GM21526 (cell line): Measurements from ENCODE around the gene PHF1.

Source experiments
- ATAC-seq: cut with Tn5 transposase; IDR thresholded peaks from one replicate; pipeline ENCODE4 v1.9.1; 2021; ENCODE audit warnings: moderate library complexity; ENCODE audit not compliant: unreplicated experiment, low FRiP score

Gene PHF1

GRCh38 chr6:33453393-33454008 lies 42.7 kb downstream of the PHF1 start:
- no peak for ATAC-seq

GRCh38 chr6:33454009-33454946 lies 43.5 kb downstream of the PHF1 start, which contains the start of gene ZBTB9:
Gene ZBTB9 (plus strand): TSS chr6:33454576. CDS start chr6:33455101, 525 bp downstream.
- peak; percentile 91 for ATAC-seq

- no peak for ATAC-seq
Measured at GRCh38 chr6:33455051-33455450, 44.2 kb downstream of the PHF1 start.

- no peak for ATAC-seq
Measured at GRCh38 chr6:33456156-33456555, 45.3 kb downstream of the PHF1 start.

GRCh38 chr6:33458676-33459075 lies 47.9 kb downstream of the PHF1 start:
- no peak for ATAC-seq

- no peak for ATAC-seq
Measured at GRCh38 chr6:33459226-33459625, 48.4 kb downstream of the PHF1 start.
